Measurements from ENCODE around the gene DPF1. TPM values are rescaled to one million over a fixed set of nuclear protein-coding genes. Genes with fewer than 3 reads are reported as not detected.

The DPF1 gene
- total RNA-seq, 2 experiments from 2014 or later, result 7.6 to 11.3 TPM

- Histone ChIP-seq H4K20me1 (ENCODE audit: insufficient read depth, low read length) (no peaks in the 10 kb centered on the region), H2AFZ (ENCODE audit: low read length) (no peak overlapping the region), H3K4me2 (ENCODE audit: low read length) (no peak overlapping the region), H3K9me3 (ENCODE audit: low read length) (no peaks in the 10 kb centered on the region), H3K4me1 (ENCODE audit: insufficient read depth, low read length, poor library complexity, severe bottlenecking) (no peaks in the 10 kb centered on the region), H3K27ac (ENCODE audit: low read depth, low read length, poor library complexity, severe bottlenecking) (no peak overlapping the region), H3K36me3 (ENCODE audit: insufficient read depth, low read length) (peaks cover 17% of the 10 kb centered on the region), H3K9me2 (ENCODE audit: insufficient read depth, low read length) (no peaks in the 10 kb centered on the region), H3K79me2 (ENCODE audit: insufficient read depth, low read depth, low read length) (no peaks in the 10 kb centered on the region), H3K4me3 (ENCODE audit: low read depth, low read length, poor library complexity, severe bottlenecking) (no peak overlapping the region)
- intact Hi-C loops (cut with micrococcal nuclease; ENCODE audit: unreplicated experiment), result no loop called here
- no TSS peak for BruUV-seq (replicated peaks)
- POLR2A ChIA-PET, result interaction anchor here (0.7 kb wide), 1 partner anchor 99 kb away, joined by 3 read pairs; no protein-coding TSS in a partner anchor
- TF ChIP-seq EZH2phosphoT487 (IDR thresholded peaks at IDR 0.05; ENCODE audit: borderline replicate concordance, low read depth, low read length), result no peak
- TF ChIP-seq, protein P1, sequence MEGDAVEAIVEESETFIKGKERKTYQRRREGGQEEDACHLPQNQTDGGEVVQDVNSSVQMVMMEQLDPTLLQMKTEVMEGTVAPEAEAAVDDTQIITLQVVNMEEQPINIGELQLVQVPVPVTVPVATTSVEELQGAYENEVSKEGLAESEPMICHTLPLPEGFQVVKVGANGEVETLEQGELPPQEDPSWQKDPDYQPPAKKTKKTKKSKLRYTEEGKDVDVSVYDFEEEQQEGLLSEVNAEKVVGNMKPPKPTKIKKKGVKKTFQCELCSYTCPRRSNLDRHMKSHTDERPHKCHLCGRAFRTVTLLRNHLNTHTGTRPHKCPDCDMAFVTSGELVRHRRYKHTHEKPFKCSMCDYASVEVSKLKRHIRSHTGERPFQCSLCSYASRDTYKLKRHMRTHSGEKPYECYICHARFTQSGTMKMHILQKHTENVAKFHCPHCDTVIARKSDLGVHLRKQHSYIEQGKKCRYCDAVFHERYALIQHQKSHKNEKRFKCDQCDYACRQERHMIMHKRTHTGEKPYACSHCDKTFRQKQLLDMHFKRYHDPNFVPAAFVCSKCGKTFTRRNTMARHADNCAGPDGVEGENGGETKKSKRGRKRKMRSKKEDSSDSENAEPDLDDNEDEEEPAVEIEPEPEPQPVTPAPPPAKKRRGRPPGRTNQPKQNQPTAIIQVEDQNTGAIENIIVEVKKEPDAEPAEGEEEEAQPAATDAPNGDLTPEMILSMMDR (conservative IDR thresholded peaks at IDR 0.05; ENCODE audit: low read length), result no peak
- DNase-seq (ENCODE audit: low spot score), result no peak
- CTCF ChIA-PET (ENCODE audit: unreplicated experiment), result no interaction called here
Observed at GRCh38 chr19:38199340-38199739, 24.7 kb downstream of the DPF1 start.

- H2AFZ ChIP-seq (ENCODE audit: low read length), result no peak overlapping the region
- H3K9me3 ChIP-seq (ENCODE audit: low read length), result no peaks in the 10 kb centered on the region
- H3K9me2 ChIP-seq (ENCODE audit: insufficient read depth, low read length), result no peaks in the 10 kb centered on the region
- no peaks in the 10 kb centered on the region for H3K4me1 ChIP-seq (ENCODE audit: insufficient read depth, low read length, poor library complexity, severe bottlenecking)
- TF ChIP-seq EZH2phosphoT487 (IDR thresholded peaks at IDR 0.05; ENCODE audit: borderline replicate concordance, low read depth, low read length), result no peak
- TF ChIP-seq, protein P1 (conservative IDR thresholded peaks at IDR 0.05; ENCODE audit: low read length), result no peak
- H3K36me3 ChIP-seq (ENCODE audit: insufficient read depth, low read length), result peaks cover 18% of the 10 kb centered on the region
- H3K4me3 ChIP-seq (ENCODE audit: low read depth, low read length, poor library complexity, severe bottlenecking), result no peak overlapping the region
- intact Hi-C loops (cut with micrococcal nuclease; ENCODE audit: unreplicated experiment), result no loop called here
- no TSS peak for BruUV-seq (replicated peaks)
- no peaks in the 10 kb centered on the region for H3K79me2 ChIP-seq (ENCODE audit: insufficient read depth, low read depth, low read length)
- H3K4me2 ChIP-seq (ENCODE audit: low read length), result no peak overlapping the region
- DNase-seq (ENCODE audit: low spot score), result no peak
- ChIA-PET CTCF (ENCODE audit: unreplicated experiment) (interaction anchor here (0.6 kb wide), 1 partner anchor 132 kb away, joined by 3 read pairs; no protein-coding TSS in a partner anchor), POLR2A (no interaction called here)
- no peak overlapping the region for H3K27ac ChIP-seq (ENCODE audit: low read depth, low read length, poor library complexity, severe bottlenecking)
- no peaks in the 10 kb centered on the region for H4K20me1 ChIP-seq (ENCODE audit: insufficient read depth, low read length)
Observed at GRCh38 chr19:38197937-38198704, 25.9 kb downstream of the DPF1 start.
